Liver (tissue), 3 donors: ENCODE results near the gene DLGAP5.

Experiments
- CTCF ChIP-seq: fragments of 150-350 bp; IDR thresholded peaks from 2 replicates; pipeline ENCODE4 v1.5.1; 2017; ENCODE audit warnings: improper control_type of control experiment, low read depth, low read length; ENCODE audit not compliant: missing input control
- TAF1 ChIP-seq: conservative IDR thresholded peaks from 2 replicates; pipeline ENCODE4 v1.6.1; 2016; ENCODE audit warnings: antibody characterized with exemption, mild to moderate bottlenecking
- ZBTB33 ChIP-seq: IDR thresholded peaks from 2 replicates; pipeline ENCODE4 v1.6.1; 2016; ENCODE audit warnings: antibody characterized with exemption
- TF ChIP-seq, protein P1 (sequence below): IDR thresholded peaks from 2 replicates; pipeline ENCODE4 v1.6.1; 2016; ENCODE audit warnings: antibody characterized with exemption
- donor health status: healthy.
- donor health status: healthy.

GRCh38 chr14:55120571-55121495 lies 70.6 kb downstream of the DLGAP5 start:
- TF ChIP-seq, protein P1, sequence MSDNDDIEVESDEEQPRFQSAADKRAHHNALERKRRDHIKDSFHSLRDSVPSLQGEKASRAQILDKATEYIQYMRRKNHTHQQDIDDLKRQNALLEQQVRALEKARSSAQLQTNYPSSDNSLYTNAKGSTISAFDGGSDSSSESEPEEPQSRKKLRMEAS: no peak
- TF ChIP-seq CTCF: no peak
- no peak for TF ChIP-seq TAF1
- no peak for TF ChIP-seq ZBTB33
